ENCODE data around the gene PTPRM. TPM values are rescaled to one million over a fixed set of nuclear protein-coding genes. Genes with fewer than 3 reads are reported as not detected.
A peak's percentile ranks its signal among the peaks of the same experiment; 100 is the strongest.

The PTPRM gene
- total RNA-seq, 1 donor = 84.7 TPM

DNA sequence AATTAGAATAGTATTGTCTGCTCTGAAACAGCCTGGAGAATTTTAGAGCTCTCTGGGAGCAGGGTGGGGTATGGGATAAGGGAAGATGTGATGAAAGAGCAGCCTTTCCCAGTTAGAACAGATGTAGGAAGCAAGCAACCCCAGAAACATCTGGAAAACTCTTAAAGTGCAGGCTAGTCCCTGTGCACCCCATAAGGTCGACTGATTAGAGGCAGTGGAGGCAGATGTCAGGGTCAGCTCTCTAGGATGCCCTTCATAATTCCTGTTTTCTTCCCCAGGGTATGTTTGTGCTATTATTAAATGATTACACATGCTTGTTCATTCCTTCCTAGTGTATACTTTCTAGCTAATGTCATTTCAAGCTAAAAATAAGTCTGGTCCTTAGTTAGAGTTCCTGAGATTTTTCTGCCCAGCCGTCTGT is 41.7 kb downstream of the PTPRM start:
- Histone ChIP-seq H3K27ac (ENCODE audit: low read depth, low read length) (peak overlapping the region; percentile 81), H3K4me3 (ENCODE audit: insufficient read depth, low read length) (peak overlapping the region; percentile 30), H3K79me2 (ENCODE audit: insufficient read depth, low read length) (peaks cover 65% of the 10 kb centered on the region), H3K36me3 (ENCODE audit: insufficient read depth, low read length) (no peaks in the 10 kb centered on the region), H2AFZ (ENCODE audit: low read length) (no peak overlapping the region), H3K4me1 (ENCODE audit: insufficient read depth, low read length) (peaks cover 23% of the 10 kb centered on the region), H3K27me3 (ENCODE audit: insufficient read depth, low read length) (no peaks in the 10 kb centered on the region), H3K9me3 (ENCODE audit: low read depth, low read length) (no peaks in the 10 kb centered on the region), H3K4me2 (ENCODE audit: insufficient read depth, low read length) (peak overlapping the region; percentile 50), H4K20me1 (ENCODE audit: insufficient read depth, low read length) (no peaks in the 10 kb centered on the region)
- TF ChIP-seq, protein P1, sequence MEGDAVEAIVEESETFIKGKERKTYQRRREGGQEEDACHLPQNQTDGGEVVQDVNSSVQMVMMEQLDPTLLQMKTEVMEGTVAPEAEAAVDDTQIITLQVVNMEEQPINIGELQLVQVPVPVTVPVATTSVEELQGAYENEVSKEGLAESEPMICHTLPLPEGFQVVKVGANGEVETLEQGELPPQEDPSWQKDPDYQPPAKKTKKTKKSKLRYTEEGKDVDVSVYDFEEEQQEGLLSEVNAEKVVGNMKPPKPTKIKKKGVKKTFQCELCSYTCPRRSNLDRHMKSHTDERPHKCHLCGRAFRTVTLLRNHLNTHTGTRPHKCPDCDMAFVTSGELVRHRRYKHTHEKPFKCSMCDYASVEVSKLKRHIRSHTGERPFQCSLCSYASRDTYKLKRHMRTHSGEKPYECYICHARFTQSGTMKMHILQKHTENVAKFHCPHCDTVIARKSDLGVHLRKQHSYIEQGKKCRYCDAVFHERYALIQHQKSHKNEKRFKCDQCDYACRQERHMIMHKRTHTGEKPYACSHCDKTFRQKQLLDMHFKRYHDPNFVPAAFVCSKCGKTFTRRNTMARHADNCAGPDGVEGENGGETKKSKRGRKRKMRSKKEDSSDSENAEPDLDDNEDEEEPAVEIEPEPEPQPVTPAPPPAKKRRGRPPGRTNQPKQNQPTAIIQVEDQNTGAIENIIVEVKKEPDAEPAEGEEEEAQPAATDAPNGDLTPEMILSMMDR (IDR thresholded peaks at IDR 0.05; ENCODE audit: extremely low read depth, low read depth, low read length) = no peak
- DNase-seq (ENCODE audit: insufficient read length, low spot score, missing footprints) = no peak

DNA sequence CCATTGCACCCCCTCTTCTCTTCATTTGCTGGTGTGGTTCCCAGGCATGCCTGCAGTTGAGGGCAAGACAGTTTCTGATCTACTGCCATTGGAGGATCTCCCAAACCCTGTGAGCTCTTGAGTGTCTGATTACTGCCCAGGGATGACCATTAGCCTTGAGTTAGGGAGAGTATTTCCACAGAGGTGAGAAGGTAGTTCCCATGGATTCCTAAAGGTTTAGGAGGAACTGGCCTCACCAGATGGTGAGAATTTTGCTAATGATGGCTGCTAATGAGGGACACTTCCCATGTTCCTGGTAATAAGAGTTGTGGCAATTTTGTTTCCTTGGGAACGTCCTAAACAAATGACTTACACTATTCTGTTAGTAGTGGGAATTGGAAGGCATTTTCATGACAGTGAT is 42.5 kb downstream of the PTPRM start:
- Histone ChIP-seq H4K20me1 (ENCODE audit: insufficient read depth, low read length) (no peaks in the 10 kb centered on the region), H3K27me3 (ENCODE audit: insufficient read depth, low read length) (no peaks in the 10 kb centered on the region), H3K79me2 (ENCODE audit: insufficient read depth, low read length) (peaks cover 61% of the 10 kb centered on the region), H3K36me3 (ENCODE audit: insufficient read depth, low read length) (no peaks in the 10 kb centered on the region), H3K4me3 (ENCODE audit: insufficient read depth, low read length) (no peak overlapping the region), H2AFZ (ENCODE audit: low read length) (no peak overlapping the region), H3K4me1 (ENCODE audit: insufficient read depth, low read length) (peaks cover 23% of the 10 kb centered on the region), H3K27ac (ENCODE audit: low read depth, low read length) (peak overlapping the region; percentile 81), H3K4me2 (ENCODE audit: insufficient read depth, low read length) (no peak overlapping the region), H3K9me3 (ENCODE audit: low read depth, low read length) (no peaks in the 10 kb centered on the region)
- TF ChIP-seq, protein P1 (IDR thresholded peaks at IDR 0.05; ENCODE audit: extremely low read depth, low read depth, low read length) = no peak
- DNase-seq (ENCODE audit: insufficient read length, low spot score, missing footprints) = no peak

DNA sequence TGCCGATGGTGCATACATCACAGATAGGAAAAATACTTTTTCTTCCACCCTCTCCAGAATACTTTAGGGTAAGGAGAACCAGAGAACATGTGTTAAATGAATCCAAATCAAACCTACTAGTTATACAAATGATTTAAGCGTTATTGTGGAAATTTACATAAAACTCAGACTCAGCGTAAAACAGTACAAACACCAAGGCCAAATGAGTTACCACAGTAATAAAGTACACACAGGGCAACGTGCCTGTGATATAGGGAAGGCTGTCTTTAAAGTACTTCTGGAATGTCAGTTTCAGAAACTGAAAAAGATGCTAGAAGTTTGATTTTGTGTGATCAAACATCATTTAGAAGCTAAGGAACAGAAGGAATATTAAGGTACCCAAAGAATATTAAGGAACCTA is 46.9 kb downstream of the PTPRM start:
- H4K20me1 ChIP-seq (ENCODE audit: insufficient read depth, low read length) = no peaks in the 10 kb centered on the region
- H3K27ac ChIP-seq (ENCODE audit: low read depth, low read length) = no peak overlapping the region
- no peaks in the 10 kb centered on the region for H3K36me3 ChIP-seq (ENCODE audit: insufficient read depth, low read length)
- H3K4me1 ChIP-seq (ENCODE audit: insufficient read depth, low read length) = peaks cover 31% of the 10 kb centered on the region
- TF ChIP-seq, protein P1 (IDR thresholded peaks at IDR 0.05; ENCODE audit: extremely low read depth, low read depth, low read length) = no peak
- H3K27me3 ChIP-seq (ENCODE audit: insufficient read depth, low read length) = no peaks in the 10 kb centered on the region
- H3K4me3 ChIP-seq (ENCODE audit: insufficient read depth, low read length) = no peak overlapping the region
- no peaks in the 10 kb centered on the region for H3K9me3 ChIP-seq (ENCODE audit: low read depth, low read length)
- no peak for DNase-seq (ENCODE audit: insufficient read length, low spot score, missing footprints)
- no peak overlapping the region for H2AFZ ChIP-seq (ENCODE audit: low read length)
- no peak overlapping the region for H3K4me2 ChIP-seq (ENCODE audit: insufficient read depth, low read length)
- peaks cover 55% of the 10 kb centered on the region for H3K79me2 ChIP-seq (ENCODE audit: insufficient read depth, low read length)

DNA sequence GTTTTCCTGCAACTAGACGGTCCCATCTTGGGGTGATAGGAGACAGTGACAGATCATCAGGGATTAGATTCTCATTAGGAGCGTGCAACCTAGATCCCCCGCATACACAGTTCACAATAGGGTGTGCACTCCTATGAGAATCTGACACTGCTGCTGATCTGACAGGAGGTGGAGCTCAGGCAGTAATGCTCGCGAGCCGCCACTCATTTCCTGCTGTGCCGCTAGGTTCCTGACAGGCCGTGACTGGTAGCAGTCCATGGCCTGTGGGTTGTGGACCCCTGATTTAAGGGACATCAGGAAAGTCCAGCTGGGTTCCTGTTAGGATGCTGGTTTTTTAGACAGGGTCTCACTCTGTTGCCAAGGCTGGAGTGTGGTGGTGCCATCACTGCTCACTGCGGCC is 48.7 kb downstream of the PTPRM start:
- Histone ChIP-seq H3K4me1 (ENCODE audit: insufficient read depth, low read length) (peaks cover 32% of the 10 kb centered on the region), H3K4me2 (ENCODE audit: insufficient read depth, low read length) (no peak overlapping the region), H3K36me3 (ENCODE audit: insufficient read depth, low read length) (no peaks in the 10 kb centered on the region), H4K20me1 (ENCODE audit: insufficient read depth, low read length) (no peaks in the 10 kb centered on the region), H3K79me2 (ENCODE audit: insufficient read depth, low read length) (peaks cover 59% of the 10 kb centered on the region), H3K27ac (ENCODE audit: low read depth, low read length) (no peak overlapping the region), H3K4me3 (ENCODE audit: insufficient read depth, low read length) (no peak overlapping the region), H2AFZ (ENCODE audit: low read length) (no peak overlapping the region), H3K27me3 (ENCODE audit: insufficient read depth, low read length) (no peaks in the 10 kb centered on the region), H3K9me3 (ENCODE audit: low read depth, low read length) (no peaks in the 10 kb centered on the region)
- DNase-seq (ENCODE audit: insufficient read length, low spot score, missing footprints) = no peak
- TF ChIP-seq, protein P1 (IDR thresholded peaks at IDR 0.05; ENCODE audit: extremely low read depth, low read depth, low read length) = no peak

Measured in osteoblast (primary cell).